Psoas muscle (tissue), 8 donors: ENCODE results near the gene TLCD3A. TPM values are rescaled to one million over a fixed set of nuclear protein-coding genes. Genes with fewer than 3 reads are reported as not detected.

Experiments used
- ATAC-seq, 4 donors: fragments of 200-7000 bp; cut with Tn5 transposase; one replicate each; pipeline ENCODE4 v1.9.1; 2020; ENCODE audit warnings: moderate library complexity in 3 of 4, mild to moderate bottlenecking in 2 of 4
- DNase-seq, 2 donors: peaks; one replicate each; pipeline ENCODE4 v3.0.0-alpha.2; 2020
- H3K27ac ChIP-seq: fragments of 200-600 bp; one replicate; pipeline ENCODE4 v1.8.0; 2022
- H3K27me3 ChIP-seq, 3 donors: fragments of 200-600 bp in 1 of 3; one replicate each; pipeline versions ENCODE4 v1.6.1 to v1.8.0; 2013 to 2022; ENCODE audit warnings: low read length in 2 of 3, mild to moderate bottlenecking in 2 of 3, moderate library complexity in 1 of 3; ENCODE audit not compliant: insufficient read depth in 3 of 3
- H3K36me3 ChIP-seq, 2 donors: fragments of 200-600 bp in 1 of 2; one replicate each; pipeline versions ENCODE4 v1.6.1 to v1.8.0; 2013 to 2022; ENCODE audit warnings: low read depth in 1 of 2, mild to moderate bottlenecking in 1 of 2, moderate library complexity in 1 of 2; ENCODE audit not compliant: insufficient read depth in 1 of 2
- H3K4me1 ChIP-seq: fragments of 200-600 bp; one replicate; pipeline ENCODE4 v1.8.0; 2022
- H3K4me3 ChIP-seq: fragments of 200-600 bp; one replicate; pipeline ENCODE4 v1.8.0; 2022; ENCODE audit warnings: mild to moderate bottlenecking
- H3K9me3 ChIP-seq: fragments of 200-600 bp; one replicate; pipeline ENCODE4 v1.8.0; 2022
- CTCF ChIP-seq: fragments of 200-600 bp; IDR thresholded peaks from one replicate; pipeline ENCODE4 v1.8.0; 2022; ENCODE audit warnings: antibody characterized with exemption
- WGBS, 3 donors: extraction: QIAGEN DNeasy Blood & Tissue Kit; methylation state at CpG; one replicate each; pipeline versions ENCODE4 v1.1.6 to v1.1.7; 2013; 5-methylcytosine and 5-hydroxymethylcytosine counted together
- intact Hi-C, 2 donors: fragments of 100-400 bp; cut with DNase I; formaldehyde crosslinking; loops; one replicate each; pipeline versions ENCODE4 v1.11.0 to v1.14.2; 2022
- polyA plus RNA-seq, 3 donors: library from polyadenylated mRNA; stranded (reverse); fragments of 200-250 nt; gene quantifications; one replicate each; pipeline ENCODE4 v1.2.3, GENCODE V29; 2013
- total RNA-seq, 4 donors: library from RNA; stranded (reverse); fragmentation: NEBNext Ultra II Directional in 2 of 4; extraction: Animal tissue kit (Norgen Biotek cat#: 25700) in 2 of 4; gene quantifications; one replicate each; pipeline versions ENCODE4 v1.2.1 to v1.2.4, GENCODE V29; 2021 to 2023
- donor health status: healthy with polysubstance abuse.
- donor health status: DM: no; HTN: no; CAD: no; lungs with moderate emphysema.
- donor health status: Bipolar disorder and iron deficiency.
- donor health status: healthy.
- donor health status: DM: yes; HTN: yes; CAD: no.
- donor health status: DM: no; HTN: no; CAD: no.
- donor health status: DM: no; HTN: no; CAD: no.
- donor health status: DM: yes; HTN: yes; CAD: no.

Gene TLCD3A
- total and polyA plus RNA-seq, 7 donors = 0.75 to 2.8 (median 1.4) TPM

DNA sequence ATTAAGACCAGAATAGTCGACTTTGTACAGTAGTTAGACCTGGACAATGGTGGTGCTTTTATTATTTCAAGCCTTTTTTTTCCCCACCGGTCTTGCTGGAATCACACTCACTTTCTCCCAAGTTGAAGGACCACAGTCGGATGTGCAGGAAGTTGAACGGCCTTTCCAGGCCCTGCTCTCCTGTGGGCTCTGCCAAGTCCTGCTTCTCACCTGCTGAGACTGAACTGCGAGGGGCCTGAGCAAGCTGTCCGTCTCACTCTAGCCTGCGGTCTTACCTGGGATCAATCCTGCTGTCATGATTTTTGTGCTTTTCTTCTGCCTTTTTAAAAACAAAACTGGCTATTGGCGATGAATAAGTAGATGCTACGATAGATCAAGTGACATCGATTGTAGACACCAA, 1.3 kb downstream of the TLCD3A start:
- WGBS, 3 donors = 75 to 80% (median 76%) methylated on average over 10 of the region's 10 CpGs
- no peak for TF ChIP-seq CTCF
- H3K27ac ChIP-seq = no peak overlapping the region
- no peaks in the 10 kb centered on the region for H3K4me1 ChIP-seq
- no peak for ATAC-seq
- no peaks in the 10 kb centered on the region for H3K9me3 ChIP-seq
- peak overlapping the region; percentile 87 for H3K4me3 ChIP-seq
- H3K36me3 ChIP-seq = no peaks in the 10 kb centered on the region
- peaks cover 0 to 1% (median 0%) of the 10 kb centered on the region in 3 donors for H3K27me3 ChIP-seq
- no peak for DNase-seq
- intact Hi-C loops = no loop called here

- no peak for ATAC-seq
- WGBS, 3 donors = 92 to 94% (median 94%) methylated on average over 13 of the region's 13 CpGs
- Histone ChIP-seq H3K4me3 (no peak overlapping the region), H3K27me3 (peaks cover 0 to 1% (median 0%) of the 10 kb centered on the region in 3 donors), H3K4me1 (no peaks in the 10 kb centered on the region), H3K27ac (no peak overlapping the region), H3K36me3 (peaks cover 3 to 34% of the 10 kb centered on the region in 2 donors), H3K9me3 (no peaks in the 10 kb centered on the region)
- no peak for DNase-seq
- no peak for TF ChIP-seq CTCF
- intact Hi-C loops = no loop called here
Observed at GRCh38 chr17:737561-738113, 5.2 kb downstream of the TLCD3A start.

DNA sequence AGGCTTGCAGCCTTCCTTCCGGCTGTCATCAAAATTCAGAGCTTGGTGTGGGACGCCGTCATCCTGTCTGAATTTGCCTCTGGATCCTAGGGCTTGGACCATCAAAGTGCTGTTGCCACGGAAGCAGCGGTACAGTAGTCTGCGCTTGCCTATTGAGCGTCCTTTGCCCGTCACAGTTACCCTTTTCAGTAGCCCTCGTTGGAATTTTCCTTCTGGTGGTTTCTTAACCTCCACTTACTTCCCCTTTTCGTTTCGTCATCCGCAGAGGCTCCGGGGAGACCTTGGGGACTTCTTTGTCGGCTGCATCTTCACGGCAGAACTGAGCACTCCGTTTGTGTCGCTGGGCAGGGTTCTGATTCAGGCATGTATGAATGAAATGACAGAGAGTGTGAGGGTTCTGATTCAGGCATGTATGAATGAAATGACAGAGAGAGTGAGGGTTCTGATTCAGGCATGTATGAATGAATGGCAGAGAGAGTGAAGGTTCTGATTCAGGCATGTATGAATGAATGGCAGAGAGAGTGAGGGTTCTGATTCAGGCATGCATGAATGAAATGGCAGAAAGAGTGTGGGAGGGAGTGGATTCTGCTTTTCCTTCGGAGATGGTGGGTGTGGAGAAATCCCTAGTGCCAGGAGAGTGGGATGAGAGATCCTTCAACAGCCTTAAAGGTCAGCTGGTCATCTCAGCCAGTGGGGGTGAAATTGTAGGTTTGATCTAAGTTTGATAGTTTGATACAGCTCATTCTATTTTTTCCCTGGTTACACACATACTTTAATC, 8.0 kb downstream of the TLCD3A start:
- H3K4me3 ChIP-seq = no peak overlapping the region
- H3K36me3 ChIP-seq = peaks cover 3 to 61% of the 10 kb centered on the region in 2 donors
- H3K4me1 ChIP-seq = no peaks in the 10 kb centered on the region
- H3K27me3 ChIP-seq = no peaks in the 10 kb centered on the region
- H3K27ac ChIP-seq = no peak overlapping the region
- intact Hi-C loops = no loop called here
- WGBS, 3 donors = 79 to 92% (median 81%) methylated on average over 18 of the region's 18 CpGs
- no peak for TF ChIP-seq CTCF
- no peak for ATAC-seq
- no peak for DNase-seq
- no peaks in the 10 kb centered on the region for H3K9me3 ChIP-seq

DNA sequence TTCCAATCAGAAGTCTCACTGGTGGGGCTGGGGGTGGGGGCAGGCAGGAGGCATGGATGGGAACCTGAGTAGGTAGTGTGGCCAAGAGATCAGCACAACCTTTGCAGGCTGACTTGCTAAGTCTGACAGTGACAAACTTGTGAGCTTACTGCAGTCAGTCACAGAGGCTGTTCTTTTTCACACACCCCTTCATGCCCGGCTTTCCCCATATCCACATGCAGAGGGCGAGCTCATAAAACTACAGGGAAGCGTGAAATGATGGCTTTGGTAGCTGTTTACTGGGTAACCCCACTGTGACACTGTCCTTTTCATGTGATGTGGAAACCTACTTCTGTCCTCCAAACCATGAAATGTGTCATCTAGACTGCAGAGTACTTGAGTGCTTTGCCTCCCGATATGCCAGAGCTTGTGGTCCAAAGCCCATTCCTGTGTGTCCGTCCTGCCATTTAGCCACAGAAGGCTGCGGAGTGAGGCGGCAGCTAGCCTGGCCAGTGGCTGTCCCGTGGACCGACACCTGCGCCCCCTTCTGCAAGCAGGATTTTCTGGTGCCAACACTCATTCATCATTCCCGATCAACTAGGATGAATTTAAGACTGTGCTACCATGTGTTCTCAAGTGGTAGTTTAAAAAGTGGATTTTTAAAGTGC, 9.9 kb downstream of the TLCD3A start:
- Histone ChIP-seq H3K4me3 (no peak overlapping the region), H3K9me3 (no peaks in the 10 kb centered on the region), H3K27ac (no peak overlapping the region), H3K27me3 (no peaks in the 10 kb centered on the region), H3K36me3 (peaks cover 6 to 80% of the 10 kb centered on the region in 2 donors), H3K4me1 (no peaks in the 10 kb centered on the region)
- no peak for DNase-seq
- intact Hi-C loops = no loop called here
- no peak for TF ChIP-seq CTCF
- WGBS, 3 donors = 79 to 87% (median 83%) methylated on average over 11 of the region's 11 CpGs
- no peak for ATAC-seq
